ENCODE measurements around the gene SF3B4. TPM values are rescaled to one million over a fixed set of nuclear protein-coding genes. Genes with fewer than 3 reads are reported as not detected.

The SF3B4 gene
- total RNA-seq, 1 experiment from 2014 or later: 30.6 TPM

GRCh38 chr1:149877211-149877946 lies 50.2 kb downstream of the SF3B4 start:
- DNase-seq (ENCODE audit: low read depth): no peak
- in situ Hi-C loops (cut with HindIII; ENCODE audit: low pct_unique_long_range_greater_than_20kb, low sequenced_read_pairs): no loop called here

Other genes starting within 250 kb of the SF3B4 start
- gene FCGR1A, start 145.1 kb downstream of the SF3B4 start, total RNA-seq (2014; rRNA removed; shearing (Covaris generic); ENCODE audit: low replicate concordance): not detected in 2 replicates
- gene BOLA1, start 28.2 kb downstream of the SF3B4 start, total RNA-seq (2014; rRNA removed; shearing (Covaris generic); ENCODE audit: low replicate concordance): 33.7 and 67.6 TPM in 2 replicates
- gene SV2A, start 10.0 kb downstream of the SF3B4 start, total RNA-seq (2014; rRNA removed; shearing (Covaris generic); ENCODE audit: low replicate concordance): 0.09 TPM in 1 of 2 replicates, not detected in the other
- 12.9 and 13.8 TPM in 2 replicates for gene MTMR11, start 9.1 kb upstream of the SF3B4 start, total RNA-seq (2014; rRNA removed; shearing (Covaris generic); ENCODE audit: low replicate concordance)
- gene OTUD7B, start 82.9 kb upstream of the SF3B4 start, total RNA-seq (2014; rRNA removed; shearing (Covaris generic); ENCODE audit: low replicate concordance): 4.0 and 16.5 TPM in 2 replicates
- 12.6 and 15.6 TPM in 2 replicates for gene VPS45, start 140.0 kb upstream of the SF3B4 start, total RNA-seq (2014; rRNA removed; shearing (Covaris generic); ENCODE audit: low replicate concordance)
- gene PLEKHO1, start 222.1 kb upstream of the SF3B4 start, total RNA-seq (2014; rRNA removed; shearing (Covaris generic); ENCODE audit: low replicate concordance): 4.0 and 8.0 TPM in 2 replicates